ENCODE measurements around the gene IL24. TPM values are rescaled to one million over a fixed set of nuclear protein-coding genes. Genes with fewer than 3 reads are reported as not detected.
"Not testable (repeated sequence)": the region's sequence is repeated elsewhere in the genome, so short reads cannot be mapped to it uniquely, and the experiment has no call there.

IL24 gene
- total RNA-seq, 2 donors from 2014 or later: not detected

DNA sequence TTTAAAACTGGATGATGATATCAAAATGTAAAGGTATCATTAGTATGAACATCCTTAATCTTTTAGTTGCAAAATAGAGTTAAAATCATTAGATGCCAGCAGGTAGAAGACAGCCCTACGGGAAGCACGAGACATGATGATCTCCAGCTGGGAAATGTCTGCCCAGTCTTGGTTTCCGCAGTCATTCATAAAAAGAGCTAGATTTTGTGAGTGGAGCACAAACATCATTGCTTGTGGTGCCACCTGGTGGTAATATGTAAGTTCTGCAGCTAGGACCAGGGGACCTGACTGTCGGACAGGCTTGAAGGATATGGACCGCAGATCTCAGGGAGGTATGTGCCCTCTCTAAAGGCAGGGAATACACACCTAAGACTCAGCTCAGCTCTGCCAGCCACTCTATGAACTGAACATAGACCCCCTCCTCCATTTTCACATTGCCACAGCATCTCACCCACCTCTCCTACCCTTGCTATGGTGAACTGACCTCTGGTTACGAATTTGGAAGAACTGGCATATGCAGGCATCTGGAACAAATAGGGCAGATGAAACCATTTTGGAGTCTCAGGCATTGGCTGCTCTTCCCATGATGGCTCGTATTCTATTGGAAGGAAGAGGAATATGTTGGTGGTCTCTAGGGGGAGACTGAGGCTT lies 15.3 kb downstream of the IL24 start:
- peak overlapping the region; percentile 69 for H3K4me3 Mint-ChIP-seq
- peaks cover 71% of the 10 kb centered on the region for H3K4me1 Mint-ChIP-seq
- peaks cover 25% of the 10 kb centered on the region for H3K36me3 Mint-ChIP-seq (ENCODE audit: low read depth)
- peak; percentile 22 to 35 (median 33) for DNase-seq
- ATAC-seq: peak; percentile 57
- H3K27me3 Mint-ChIP-seq: no peaks in the 10 kb centered on the region
- no peak overlapping the region for H3K27ac Mint-ChIP-seq
- no peaks in the 10 kb centered on the region for H3K9me3 ChIP-seq (ENCODE audit: control insufficient read depth, low read length, poor library complexity, severe bottlenecking)

DNA sequence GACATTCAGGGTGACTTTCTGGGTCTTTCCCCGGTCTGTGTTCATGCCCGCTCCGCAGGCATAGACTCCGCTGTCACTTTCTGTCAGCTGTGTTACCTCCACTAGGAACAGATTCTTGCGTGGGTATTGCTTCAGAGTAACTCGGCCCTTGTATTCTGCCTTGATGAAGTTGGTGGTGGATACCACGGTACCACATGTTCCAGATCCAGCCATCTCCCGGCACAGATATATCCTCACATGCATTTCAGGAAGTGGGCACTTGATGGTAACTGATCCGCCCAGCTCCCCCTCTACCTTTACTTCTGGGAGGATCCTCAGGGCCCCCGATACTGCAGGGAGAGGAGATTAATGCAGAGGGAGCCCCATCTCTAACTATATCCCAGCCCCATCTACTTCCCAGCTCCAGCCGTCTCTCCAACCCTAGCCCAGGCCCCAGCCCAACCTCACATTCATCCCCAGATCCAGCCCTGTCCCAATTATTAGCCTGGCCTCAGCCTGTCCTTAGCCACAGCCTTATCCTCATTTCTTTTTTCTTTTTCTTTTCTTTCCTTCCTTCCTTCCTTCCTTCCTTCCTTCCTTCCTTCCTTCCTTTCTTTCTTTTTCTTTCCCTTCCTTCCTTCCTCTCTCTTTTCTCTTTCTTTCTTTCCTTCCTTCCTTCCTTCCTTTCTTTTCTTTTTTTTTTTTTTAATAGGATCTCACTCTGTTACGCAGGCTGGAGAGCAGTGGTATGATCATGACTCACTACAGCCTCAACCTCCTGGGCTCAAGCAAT lies 16.7 kb downstream of the IL24 start:
- DNase-seq: no peak
- peak overlapping the region; percentile 69 for H3K4me3 Mint-ChIP-seq
- no peak for ATAC-seq
- peaks cover 73% of the 10 kb centered on the region for H3K4me1 Mint-ChIP-seq
- peaks cover 31% of the 10 kb centered on the region for H3K36me3 Mint-ChIP-seq (ENCODE audit: low read depth)
- no peaks in the 10 kb centered on the region for H3K27me3 Mint-ChIP-seq
- H3K27ac Mint-ChIP-seq: no peak overlapping the region
- no peaks in the 10 kb centered on the region for H3K9me3 ChIP-seq (ENCODE audit: control insufficient read depth, low read length, poor library complexity, severe bottlenecking)

DNA sequence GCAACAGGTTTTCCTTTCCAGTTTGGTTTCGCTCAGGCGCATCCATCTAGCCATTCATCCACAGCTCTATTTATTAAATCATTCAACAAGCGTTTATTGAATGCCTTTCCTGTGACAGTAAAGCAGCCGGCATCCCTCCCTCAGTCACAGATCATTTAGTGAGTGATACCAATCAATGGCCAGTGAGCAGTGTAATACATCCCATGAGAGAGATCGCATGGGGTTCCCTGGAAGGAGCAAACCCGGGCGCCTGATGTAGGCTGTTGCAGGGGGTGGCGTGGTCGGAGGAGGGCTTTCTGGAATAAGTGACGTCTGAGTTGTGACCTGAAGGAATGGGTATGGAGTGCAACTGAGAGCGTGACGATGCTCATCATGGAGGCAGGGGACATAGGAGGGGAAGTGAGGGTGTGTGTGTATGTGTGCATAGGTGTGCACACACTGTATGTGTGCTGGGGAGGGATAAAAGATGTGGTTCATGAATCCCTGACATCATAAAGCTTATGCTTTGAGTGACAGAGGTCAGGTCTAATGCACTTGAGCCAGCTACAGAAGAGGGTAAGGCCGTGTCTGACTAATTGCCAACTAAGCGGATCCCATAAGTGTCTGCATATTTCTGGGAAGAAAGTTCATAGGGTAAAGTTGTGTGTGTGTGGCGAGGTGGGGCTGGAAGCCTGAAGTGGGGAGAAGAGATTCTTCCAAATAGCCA lies 17.9 kb downstream of the IL24 start:
- H3K4me3 Mint-ChIP-seq: no peak overlapping the region

DNA sequence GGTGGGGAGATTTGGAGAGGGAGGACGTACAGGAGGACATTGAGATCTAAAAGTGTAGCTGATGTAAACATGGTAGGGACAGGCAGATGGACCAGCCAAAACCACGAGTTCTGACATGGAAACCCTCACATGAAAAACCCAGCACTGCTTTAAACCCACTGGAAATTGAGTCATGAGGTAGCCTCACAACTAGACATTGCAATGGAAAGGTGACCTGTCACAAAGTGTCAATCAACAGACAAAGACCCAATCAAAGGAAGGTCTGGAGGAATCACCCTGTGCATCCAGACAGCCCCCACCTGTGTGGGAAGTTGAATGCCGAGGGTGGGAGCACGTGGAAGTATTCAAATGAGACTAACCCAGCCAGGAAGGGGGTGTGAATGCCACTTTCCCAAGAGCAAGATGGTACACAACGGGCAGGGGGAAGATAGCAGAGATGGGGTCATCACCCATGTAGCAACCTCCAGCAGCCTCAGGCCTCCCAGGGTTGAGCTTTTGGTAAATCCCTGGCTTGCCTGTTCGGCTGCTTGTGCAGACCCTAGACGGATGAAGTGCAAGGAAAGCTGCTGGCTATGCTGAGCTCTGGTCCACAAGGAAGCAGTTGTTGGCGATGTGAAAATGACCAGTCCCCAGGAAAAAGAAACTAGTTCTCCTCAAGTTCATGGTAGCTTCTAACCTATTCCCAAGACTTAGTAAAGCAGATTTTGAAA lies 18.9 kb downstream of the IL24 start:
- DNase-seq: no peak
- no peak for ATAC-seq
- peaks cover 80% of the 10 kb centered on the region for H3K4me1 Mint-ChIP-seq
- no peak overlapping the region for H3K4me3 Mint-ChIP-seq
- no peaks in the 10 kb centered on the region for H3K9me3 ChIP-seq (ENCODE audit: control insufficient read depth, low read length, poor library complexity, severe bottlenecking)
- no peaks in the 10 kb centered on the region for H3K27me3 Mint-ChIP-seq
- H3K36me3 Mint-ChIP-seq (ENCODE audit: low read depth): peaks cover 36% of the 10 kb centered on the region
- H3K27ac Mint-ChIP-seq: no peak overlapping the region

More for the DNA sequence above, 17.9 kb downstream of the IL24 start:
- Mint-ChIP-seq H3K4me1 (peaks cover 76% of the 10 kb centered on the region), H3K36me3 (ENCODE audit: low read depth) (peaks cover 33% of the 10 kb centered on the region), H3K27me3 (no peaks in the 10 kb centered on the region), H3K27ac (no peak overlapping the region)
- ATAC-seq (no peak), DNase-seq (no peak)
- H3K9me3 ChIP-seq (ENCODE audit: control insufficient read depth, low read length, poor library complexity, severe bottlenecking): no peaks in the 10 kb centered on the region

DNA sequence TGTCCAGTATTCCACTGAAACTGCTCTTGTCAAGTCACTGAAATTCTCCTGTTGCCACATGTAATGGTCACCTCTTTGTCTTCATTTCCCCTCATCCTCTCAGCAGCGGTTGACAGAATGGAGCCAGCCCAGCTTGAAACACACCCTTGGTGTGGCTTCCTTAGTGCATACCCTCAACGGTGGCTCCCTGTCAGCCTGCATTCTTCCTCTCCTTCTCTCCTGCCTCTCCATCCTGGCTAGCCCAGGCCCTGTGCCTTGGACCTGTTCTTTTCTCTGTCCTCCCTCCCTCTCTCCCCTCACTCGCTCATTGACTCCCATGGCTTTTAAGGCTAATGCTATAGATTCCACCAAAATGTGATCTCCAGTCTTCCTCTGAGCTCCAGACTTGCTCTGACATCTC lies 20.8 kb downstream of the IL24 start:
- H3K4me3 Mint-ChIP-seq: no peak overlapping the region

DNA sequence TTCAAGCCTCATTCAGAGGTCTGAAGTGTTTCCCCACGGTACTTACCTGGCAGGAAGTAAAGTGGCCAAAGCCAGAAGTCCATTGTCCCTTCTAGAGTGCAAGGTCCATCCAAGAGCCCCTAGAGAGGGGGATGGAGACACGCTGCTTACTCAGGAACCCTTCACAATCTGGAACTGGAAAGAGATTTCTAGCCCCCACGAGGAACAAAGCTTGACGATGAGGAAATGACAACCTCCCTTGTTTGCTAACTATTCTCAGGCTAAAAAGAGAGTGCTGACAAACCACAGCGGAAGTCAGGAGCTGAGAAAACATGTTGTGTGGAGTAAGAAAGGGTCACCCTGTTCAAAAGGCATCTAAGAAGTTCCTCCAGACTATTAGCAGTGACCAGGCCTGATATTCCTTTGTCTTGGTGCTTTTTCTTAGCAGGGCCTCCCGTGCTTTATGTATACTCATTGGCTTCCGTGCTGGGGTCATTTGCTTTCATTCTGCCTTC lies 24.6 kb downstream of the IL24 start, which contains the start of gene FCMR:
TSS of gene FCMR (minus strand) at position 170 of the 494 bp plus-strand sequence. CDS start at position 83, 87 bp downstream.
- DNase-seq: peak in 1 of 3 donors; percentile 26
- ATAC-seq: peak; percentile 58
- peaks cover 14% of the 10 kb centered on the region for H3K36me3 Mint-ChIP-seq (ENCODE audit: low read depth)
- H3K9me3 ChIP-seq (ENCODE audit: control insufficient read depth, low read length, poor library complexity, severe bottlenecking): no peaks in the 10 kb centered on the region
- peaks cover 38% of the 10 kb centered on the region for H3K4me1 Mint-ChIP-seq
- H3K4me3 Mint-ChIP-seq: no peak within 1 kb of the TSS
- H3K27ac Mint-ChIP-seq: no peak within 1 kb of the TSS
- H3K27me3 Mint-ChIP-seq: no peaks in the 10 kb centered on the region

More for the DNA sequence above, 20.8 kb downstream of the IL24 start:
- ATAC-seq (no peak), DNase-seq (no peak)
- H3K4me1 Mint-ChIP-seq: peaks cover 74% of the 10 kb centered on the region
- H3K36me3 Mint-ChIP-seq (ENCODE audit: low read depth): peaks cover 34% of the 10 kb centered on the region
- no peak overlapping the region for H3K27ac Mint-ChIP-seq
- no peaks in the 10 kb centered on the region for H3K9me3 ChIP-seq (ENCODE audit: control insufficient read depth, low read length, poor library complexity, severe bottlenecking)
- H3K27me3 Mint-ChIP-seq: no peaks in the 10 kb centered on the region

DNA sequence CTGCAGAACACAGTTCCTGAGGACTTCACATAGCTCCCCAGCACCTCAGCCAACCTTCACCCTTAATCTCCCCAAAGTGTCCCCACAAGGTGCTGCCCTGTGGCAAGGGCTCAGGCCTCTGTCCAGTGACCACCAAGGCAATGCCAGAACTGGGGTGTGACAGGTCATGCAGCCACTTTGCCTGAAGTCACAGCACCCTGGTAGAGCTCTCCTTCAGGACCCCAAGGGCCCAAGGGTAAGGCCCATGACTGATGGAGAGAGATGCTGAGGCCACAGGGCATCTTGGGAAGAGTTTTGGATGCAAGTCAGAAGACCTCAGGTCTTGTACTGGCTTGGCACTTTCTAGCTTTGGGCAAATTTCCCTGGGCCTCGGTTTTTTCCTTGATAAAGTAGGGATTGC lies 25.3 kb downstream of the IL24 start:
- H3K4me3 Mint-ChIP-seq: no peak overlapping the region
- DNase-seq: no peak
- no peaks in the 10 kb centered on the region for H3K9me3 ChIP-seq (ENCODE audit: control insufficient read depth, low read length, poor library complexity, severe bottlenecking)
- ATAC-seq: no peak
- no peak overlapping the region for H3K27ac Mint-ChIP-seq
- peaks cover 13% of the 10 kb centered on the region for H3K36me3 Mint-ChIP-seq (ENCODE audit: low read depth)
- peaks cover 31% of the 10 kb centered on the region for H3K4me1 Mint-ChIP-seq
- H3K27me3 Mint-ChIP-seq: no peaks in the 10 kb centered on the region

DNA sequence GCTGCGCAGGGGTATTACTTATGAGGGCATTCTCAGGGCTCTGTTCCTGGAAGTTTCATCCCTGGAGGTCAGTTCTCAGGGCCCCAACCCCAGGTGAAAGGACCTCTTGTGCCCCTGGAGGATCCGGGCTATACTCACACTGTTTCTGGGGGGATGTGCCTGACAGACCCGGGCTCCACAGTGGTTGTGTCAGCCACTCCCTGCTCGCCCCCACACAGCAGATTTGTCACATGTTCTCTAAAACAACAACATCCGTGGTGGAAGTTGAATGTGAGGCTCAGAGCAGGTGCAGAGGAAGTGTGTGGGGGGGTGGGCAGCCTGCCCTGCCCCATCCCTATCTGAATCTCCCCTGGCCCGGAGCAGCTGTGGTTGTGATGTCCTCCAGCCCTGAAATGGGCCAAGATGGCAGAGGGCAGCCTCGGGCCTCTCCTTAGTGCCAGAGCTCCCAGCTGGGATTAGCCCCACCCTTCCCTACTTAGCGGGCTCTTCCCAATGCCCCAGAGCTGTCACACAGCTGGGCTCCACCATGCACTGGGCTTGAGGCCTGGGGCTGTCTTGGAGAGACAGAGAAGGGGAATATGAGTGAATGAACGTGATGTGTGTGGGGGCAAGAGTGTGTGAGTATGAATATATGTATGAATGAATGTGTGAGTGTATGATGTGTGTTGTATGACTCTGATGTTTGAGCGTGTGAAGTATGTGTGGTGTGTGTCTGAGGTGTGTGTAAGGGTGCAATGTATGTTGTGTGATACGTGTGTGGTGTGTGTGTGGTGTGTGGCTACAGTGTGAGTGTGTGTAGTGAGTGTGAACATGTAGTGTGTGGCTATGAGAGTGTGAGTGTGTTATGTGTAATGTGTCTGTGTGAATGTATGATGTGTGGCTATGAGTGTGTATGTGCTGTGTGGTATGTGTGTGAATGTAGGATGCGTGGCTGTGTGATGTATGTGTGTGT lies 26.0 kb downstream of the IL24 start:
- DNase-seq: peak in 2 of 3 donors; percentile 43 to 54
- Mint-ChIP-seq H3K4me1 (peaks cover 24% of the 10 kb centered on the region), H3K27ac (no peak overlapping the region), H3K36me3 (ENCODE audit: low read depth) (peaks cover 7% of the 10 kb centered on the region), H3K27me3 (no peaks in the 10 kb centered on the region), H3K4me3 (no peak overlapping the region)
- H3K9me3 ChIP-seq (ENCODE audit: control insufficient read depth, low read length, poor library complexity, severe bottlenecking): no peaks in the 10 kb centered on the region
- peak; percentile 82 for ATAC-seq

DNA sequence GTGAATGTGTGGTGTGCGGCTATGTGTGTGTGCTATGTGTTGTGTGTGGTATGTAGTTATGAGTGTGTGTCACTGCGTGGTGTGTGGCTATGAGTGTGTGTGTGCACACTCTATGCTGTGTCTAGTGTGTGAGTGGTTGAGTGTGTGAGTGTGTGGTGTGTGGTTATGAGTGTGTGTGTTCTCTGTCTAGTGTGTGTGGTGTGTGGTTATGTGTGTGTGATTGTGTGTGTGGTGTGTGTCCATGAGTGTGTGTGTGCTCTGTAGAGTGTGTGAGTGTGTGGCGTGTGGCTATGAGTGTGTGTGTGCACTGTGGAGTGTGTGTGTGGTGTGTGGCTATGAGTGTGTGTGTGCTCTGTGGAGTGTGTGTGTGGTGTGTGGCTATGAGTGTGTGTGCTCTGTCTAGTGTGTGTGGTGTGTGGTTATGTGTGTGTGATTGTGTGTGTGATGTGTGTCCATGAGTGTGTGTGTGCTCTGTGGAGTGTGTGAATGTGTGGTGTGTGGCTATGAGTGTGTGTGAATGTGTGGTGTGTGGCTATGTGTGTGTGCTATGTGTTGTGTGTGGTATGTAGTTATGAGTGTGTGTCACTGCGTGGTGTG lies 26.8 kb downstream of the IL24 start:
- not testable (repeated sequence) for H3K9me3 ChIP-seq (ENCODE audit: control insufficient read depth, low read length, poor library complexity, severe bottlenecking); H3K4me3 Mint-ChIP-seq; H3K27ac Mint-ChIP-seq; ATAC-seq; H3K27me3 Mint-ChIP-seq; H3K36me3 Mint-ChIP-seq (ENCODE audit: low read depth); DNase-seq
- peaks cover 19% of the 10 kb centered on the region for H3K4me1 Mint-ChIP-seq

DNA sequence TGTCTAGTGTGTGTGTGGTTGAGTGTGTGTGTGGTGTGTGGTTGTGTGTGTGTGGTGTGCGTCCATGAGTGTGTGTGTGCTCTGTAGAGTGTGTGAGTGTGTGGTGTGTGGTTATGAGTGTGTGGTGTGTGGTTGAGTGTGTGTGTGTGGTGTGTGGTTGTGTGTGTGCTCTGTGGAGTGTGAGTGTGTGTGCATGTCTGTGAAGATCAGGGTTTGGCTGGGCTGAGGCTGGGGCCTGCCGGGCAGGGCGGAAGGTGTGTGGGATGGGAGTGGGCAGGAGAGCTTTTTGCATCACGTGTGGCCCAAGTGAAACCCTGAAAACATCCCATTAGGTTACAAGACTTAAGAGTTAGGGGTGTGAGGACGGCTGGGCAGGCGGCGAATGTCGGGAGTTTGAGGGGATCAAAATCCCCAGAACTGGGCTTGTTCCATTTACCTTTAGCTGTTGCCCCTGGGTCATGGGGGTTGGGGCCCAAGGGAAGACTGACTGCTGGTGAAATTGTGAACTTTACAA lies 27.4 kb downstream of the IL24 start:
- H3K4me3 Mint-ChIP-seq: no peak overlapping the region
- ATAC-seq: no peak

DNA sequence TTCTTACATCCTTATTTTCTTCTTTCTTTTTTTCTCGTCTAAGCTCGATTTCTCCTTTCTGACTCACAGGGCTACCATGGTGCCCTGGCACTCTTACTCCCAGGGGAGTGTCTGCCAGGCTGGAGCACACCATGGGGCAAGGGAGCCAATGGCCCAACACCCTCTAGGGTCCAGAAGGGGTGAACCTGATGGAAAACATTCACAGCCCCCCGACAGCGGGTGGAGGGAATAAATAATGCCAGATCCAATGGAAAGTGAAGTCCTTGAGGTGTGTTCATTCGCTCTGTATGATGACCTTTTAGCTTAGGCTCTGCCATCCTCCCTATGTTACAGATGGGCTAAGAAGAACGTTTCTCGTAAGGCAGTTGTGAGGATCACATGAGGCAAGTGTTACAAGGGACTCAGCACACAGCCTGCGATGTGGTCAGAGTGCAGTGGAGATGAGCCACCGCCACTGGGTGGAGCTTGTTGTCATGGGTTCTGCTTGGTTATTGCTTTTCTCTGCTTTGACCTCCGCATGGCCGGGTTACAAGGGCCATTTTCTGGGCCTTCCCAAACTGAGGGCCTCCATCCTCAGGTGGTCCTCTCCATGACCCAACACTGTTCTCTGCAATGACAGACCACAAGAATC lies 28.0 kb downstream of the IL24 start:
- ATAC-seq (peak; percentile 43), DNase-seq (no peak)
- H3K4me3 Mint-ChIP-seq: no peak overlapping the region

More for the DNA sequence above, 27.4 kb downstream of the IL24 start:
- Mint-ChIP-seq H3K36me3 (ENCODE audit: low read depth) (peaks cover 5% of the 10 kb centered on the region), H3K4me1 (peaks cover 20% of the 10 kb centered on the region), H3K27ac (no peak overlapping the region), H3K27me3 (no peaks in the 10 kb centered on the region)
- no peak for DNase-seq
- no peaks in the 10 kb centered on the region for H3K9me3 ChIP-seq (ENCODE audit: control insufficient read depth, low read length, poor library complexity, severe bottlenecking)

More for the DNA sequence above, 28.0 kb downstream of the IL24 start:
- H3K9me3 ChIP-seq (ENCODE audit: control insufficient read depth, low read length, poor library complexity, severe bottlenecking): no peaks in the 10 kb centered on the region
- Mint-ChIP-seq H3K36me3 (ENCODE audit: low read depth) (peaks cover 2% of the 10 kb centered on the region), H3K27ac (no peak overlapping the region), H3K4me1 (peaks cover 21% of the 10 kb centered on the region), H3K27me3 (no peaks in the 10 kb centered on the region)
